ENCODE measurements around the gene CCDC69. TPM values are rescaled to one million over a fixed set of nuclear protein-coding genes. Genes with fewer than 3 reads are reported as not detected.
A peak's percentile ranks its signal among the peaks of the same experiment; 100 is the strongest.

Gene CCDC69
- total RNA-seq, 1 experiment from 2014 or later: 5.1 TPM

- no peaks in the 10 kb centered on the region for H3K36me3 Mint-ChIP-seq (ENCODE audit: insufficient read depth, unreplicated experiment)
- H3K27ac Mint-ChIP-seq (ENCODE audit: unreplicated experiment): no peak overlapping the region
- H3K9me3 Mint-ChIP-seq (ENCODE audit: unreplicated experiment): no peaks in the 10 kb centered on the region
- peak in 1 of 2 experiments; percentile 9 for DNase-seq
- H3K4me3 ChIP-seq (ENCODE audit: low read depth, low read length): no peak overlapping the region
- BruUV-seq (replicated peaks): no TSS peak
- H3K9me3 ChIP-seq: no peaks in the 10 kb centered on the region
- no peaks in the 10 kb centered on the region for H3K27me3 Mint-ChIP-seq (ENCODE audit: insufficient read depth, unreplicated experiment)
- no peaks in the 10 kb centered on the region for H3K4me1 ChIP-seq
- POLR2A ChIA-PET: no interaction called here
- H3K4me3 Mint-ChIP-seq (ENCODE audit: unreplicated experiment): no peak overlapping the region
- H3K36me3 ChIP-seq (ENCODE audit: control insufficient read depth, insufficient read depth, low read length): no peaks in the 10 kb centered on the region
- intact Hi-C loops (cut with micrococcal nuclease; ENCODE audit: unreplicated experiment): no loop called here
- H3K27me3 ChIP-seq (replicated peaks; ENCODE audit: control insufficient read depth, insufficient read depth, low read length): no peaks in the 10 kb centered on the region
- TF ChIP-seq CTCF (IDR thresholded peaks at IDR 0.05; ENCODE audit: insufficient read depth in 1 of 2, low read depth in 1 of 2, low read length in 1 of 2, severe bottlenecking in 1 of 2, unreplicated experiment in 1 of 2): no peak
- CTCF ChIA-PET: no interaction called here
- H3K4me1 Mint-ChIP-seq (ENCODE audit: low read depth, unreplicated experiment): no peaks in the 10 kb centered on the region
These were observed 43.6 kb downstream of the CCDC69 start for GRCh38 chr5:151180291-151180690.

GRCh38 chr5:151179489-151179840 is 44.4 kb downstream of the CCDC69 start:
- no peaks in the 10 kb centered on the region for H3K9me3 Mint-ChIP-seq (ENCODE audit: unreplicated experiment)
- no peaks in the 10 kb centered on the region for H3K36me3 ChIP-seq (ENCODE audit: control insufficient read depth, insufficient read depth, low read length)
- no peak overlapping the region for H3K27ac Mint-ChIP-seq (ENCODE audit: unreplicated experiment)
- no peaks in the 10 kb centered on the region for H3K9me3 ChIP-seq
- no peaks in the 10 kb centered on the region for H3K36me3 Mint-ChIP-seq (ENCODE audit: insufficient read depth, unreplicated experiment)
- H3K4me1 ChIP-seq: no peaks in the 10 kb centered on the region
- no peak overlapping the region for H3K4me3 Mint-ChIP-seq (ENCODE audit: unreplicated experiment)
- no peaks in the 10 kb centered on the region for H3K27me3 Mint-ChIP-seq (ENCODE audit: insufficient read depth, unreplicated experiment)
- no peak for TF ChIP-seq CTCF (IDR thresholded peaks at IDR 0.05; ENCODE audit: insufficient read depth in 1 of 2, low read depth in 1 of 2, low read length in 1 of 2, severe bottlenecking in 1 of 2, unreplicated experiment in 1 of 2)
- ChIA-PET CTCF (no interaction called here), POLR2A (no interaction called here)
- H3K4me1 Mint-ChIP-seq (ENCODE audit: low read depth, unreplicated experiment): no peaks in the 10 kb centered on the region
- DNase-seq: peak in 1 of 2 experiments; percentile 2
- intact Hi-C loops (cut with micrococcal nuclease; ENCODE audit: unreplicated experiment): no loop called here
- no TSS peak for BruUV-seq (replicated peaks)
- H3K27me3 ChIP-seq (replicated peaks; ENCODE audit: control insufficient read depth, insufficient read depth, low read length): no peaks in the 10 kb centered on the region
- no peak overlapping the region for H3K4me3 ChIP-seq (ENCODE audit: low read depth, low read length)

GRCh38 chr5:151178777-151179488 is 45.0 kb downstream of the CCDC69 start:
- Mint-ChIP-seq H3K4me3 (ENCODE audit: unreplicated experiment) (no peak overlapping the region), H3K9me3 (ENCODE audit: unreplicated experiment) (no peaks in the 10 kb centered on the region), H3K27ac (ENCODE audit: unreplicated experiment) (no peak overlapping the region), H3K4me1 (ENCODE audit: low read depth, unreplicated experiment) (no peaks in the 10 kb centered on the region), H3K36me3 (ENCODE audit: insufficient read depth, unreplicated experiment) (no peaks in the 10 kb centered on the region), H3K27me3 (ENCODE audit: insufficient read depth, unreplicated experiment) (no peaks in the 10 kb centered on the region)
- POLR2A ChIA-PET: no interaction called here
- Histone ChIP-seq H3K27me3 (replicated peaks; ENCODE audit: control insufficient read depth, insufficient read depth, low read length) (no peaks in the 10 kb centered on the region), H3K4me1 (no peaks in the 10 kb centered on the region), H3K4me3 (ENCODE audit: low read depth, low read length) (no peak overlapping the region), H3K9me3 (no peaks in the 10 kb centered on the region), H3K36me3 (ENCODE audit: control insufficient read depth, insufficient read depth, low read length) (no peaks in the 10 kb centered on the region)
- TF ChIP-seq CTCF (IDR thresholded peaks at IDR 0.05; ENCODE audit: insufficient read depth in 1 of 2, low read depth in 1 of 2, low read length in 1 of 2, severe bottlenecking in 1 of 2, unreplicated experiment in 1 of 2): no peak
- intact Hi-C loops (cut with micrococcal nuclease; ENCODE audit: unreplicated experiment): no loop called here
- peak in 1 of 2 experiments; percentile 22 for DNase-seq
- CTCF ChIA-PET: no interaction called here
- BruUV-seq (replicated peaks): no TSS peak
